ENCODE measurements around the gene APBA1.

DNA sequence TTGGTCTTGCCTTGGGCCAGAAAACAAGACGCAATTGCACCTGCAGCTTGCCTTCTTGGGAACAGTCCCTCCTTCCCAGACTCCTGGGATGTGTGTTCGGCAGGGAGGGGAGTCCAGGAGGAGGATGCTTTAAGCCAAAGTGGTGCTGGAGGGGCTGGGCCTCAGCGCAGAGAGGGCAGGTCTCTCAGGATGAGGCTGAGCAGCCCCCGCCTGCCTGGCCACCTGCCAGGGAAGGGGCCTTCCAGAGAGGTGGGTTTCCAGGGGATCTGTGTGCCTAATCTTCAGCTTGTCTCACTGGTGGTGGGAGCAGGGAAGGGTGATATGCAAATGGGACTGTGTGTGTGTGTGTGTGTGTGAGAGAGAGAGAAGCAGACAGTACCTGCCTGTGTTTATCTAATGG, 242.0 kb downstream of the APBA1 start:
- TF ChIP-seq GABPA (IDR thresholded peaks at IDR 0.05; ENCODE audit: low read depth) (no peak), GATA2 (CRISPR knock-in tag; IDR thresholded peaks at IDR 0.05) (no peak), EZH2phosphoT487 (IDR thresholded peaks at IDR 0.05; ENCODE audit: borderline replicate concordance, low read depth) (no peak), POLR2AphosphoS5 (IDR thresholded peaks at IDR 0.05; ENCODE audit: low read depth, low read length) (no peak), SIN3A (IDR thresholded peaks at IDR 0.05; ENCODE audit: borderline replicate concordance, low read depth, low read length) (no peak), RCOR1 (IDR thresholded peaks at IDR 0.05; ENCODE audit: low read length) (no peak), MXI1 (IDR thresholded peaks at IDR 0.05; ENCODE audit: low read depth, low read length) (no peak), JUND (IDR thresholded peaks at IDR 0.05) (no peak), SMC3 (IDR thresholded peaks at IDR 0.05; ENCODE audit: low read depth, low read length) (no peak), EP300 (IDR thresholded peaks at IDR 0.05; ENCODE audit: borderline replicate concordance in 1 of 2, low read depth in 1 of 2, low read length in 1 of 2) (no peak)
- TF ChIP-seq, protein P1, sequence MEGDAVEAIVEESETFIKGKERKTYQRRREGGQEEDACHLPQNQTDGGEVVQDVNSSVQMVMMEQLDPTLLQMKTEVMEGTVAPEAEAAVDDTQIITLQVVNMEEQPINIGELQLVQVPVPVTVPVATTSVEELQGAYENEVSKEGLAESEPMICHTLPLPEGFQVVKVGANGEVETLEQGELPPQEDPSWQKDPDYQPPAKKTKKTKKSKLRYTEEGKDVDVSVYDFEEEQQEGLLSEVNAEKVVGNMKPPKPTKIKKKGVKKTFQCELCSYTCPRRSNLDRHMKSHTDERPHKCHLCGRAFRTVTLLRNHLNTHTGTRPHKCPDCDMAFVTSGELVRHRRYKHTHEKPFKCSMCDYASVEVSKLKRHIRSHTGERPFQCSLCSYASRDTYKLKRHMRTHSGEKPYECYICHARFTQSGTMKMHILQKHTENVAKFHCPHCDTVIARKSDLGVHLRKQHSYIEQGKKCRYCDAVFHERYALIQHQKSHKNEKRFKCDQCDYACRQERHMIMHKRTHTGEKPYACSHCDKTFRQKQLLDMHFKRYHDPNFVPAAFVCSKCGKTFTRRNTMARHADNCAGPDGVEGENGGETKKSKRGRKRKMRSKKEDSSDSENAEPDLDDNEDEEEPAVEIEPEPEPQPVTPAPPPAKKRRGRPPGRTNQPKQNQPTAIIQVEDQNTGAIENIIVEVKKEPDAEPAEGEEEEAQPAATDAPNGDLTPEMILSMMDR (IDR thresholded peaks at IDR 0.05), result no peak
- TF ChIP-seq, protein P2, sequence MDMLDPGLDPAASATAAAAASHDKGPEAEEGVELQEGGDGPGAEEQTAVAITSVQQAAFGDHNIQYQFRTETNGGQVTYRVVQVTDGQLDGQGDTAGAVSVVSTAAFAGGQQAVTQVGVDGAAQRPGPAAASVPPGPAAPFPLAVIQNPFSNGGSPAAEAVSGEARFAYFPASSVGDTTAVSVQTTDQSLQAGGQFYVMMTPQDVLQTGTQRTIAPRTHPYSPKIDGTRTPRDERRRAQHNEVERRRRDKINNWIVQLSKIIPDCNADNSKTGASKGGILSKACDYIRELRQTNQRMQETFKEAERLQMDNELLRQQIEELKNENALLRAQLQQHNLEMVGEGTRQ (IDR thresholded peaks at IDR 0.05; ENCODE audit: borderline replicate concordance, low read depth, low read length), result no peak
